ENCODE measurements around the gene MARCHF11.

The MARCHF11 gene

DNA sequence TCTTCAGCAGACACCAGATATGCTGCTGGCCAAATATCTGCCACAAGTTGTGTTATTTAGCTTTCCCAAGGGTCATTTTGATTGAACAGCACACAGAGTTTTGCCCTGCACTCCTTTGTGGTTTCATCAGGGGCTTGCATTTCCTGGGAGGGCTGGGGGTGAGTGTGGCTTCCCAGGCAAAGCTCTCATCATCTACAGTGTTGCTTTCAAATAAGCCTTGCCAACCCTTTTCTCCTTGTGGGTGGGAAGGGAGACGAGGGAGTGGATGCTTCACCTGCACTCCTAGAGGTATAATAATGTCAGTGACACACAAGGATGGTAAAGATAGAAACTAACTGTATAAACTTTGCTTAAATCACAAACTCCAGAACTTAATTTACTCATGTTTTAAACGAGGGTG, 107.0 kb downstream of the MARCHF11 start:
- Histone ChIP-seq H2BK12ac (ENCODE audit: low read length in 2 of 2) (no peak overlapping the region), H3K4me3 (ENCODE audit: insufficient read depth in 1 of 2, low read depth in 1 of 2, low read length in 2 of 2) (no peak overlapping the region), H2AK5ac (ENCODE audit: low read length, severe bottlenecking) (no peak overlapping the region), H3K9ac (ENCODE audit: low read length) (no peak overlapping the region), H3K4me2 (ENCODE audit: low read length, poor library complexity, severe bottlenecking) (no peak overlapping the region), H3K27me3 (ENCODE audit: control insufficient read depth in 1 of 2, insufficient read depth in 1 of 2, low read length in 2 of 2) (peaks cover 0 to 2% of the 10 kb centered on the region in 2 experiments), H2BK5ac (ENCODE audit: low read depth, low read length, poor library complexity, severe bottlenecking) (no peak overlapping the region), H2AFZ (ENCODE audit: low read depth, low read length) (no peak overlapping the region), H3K18ac (ENCODE audit: low read depth in 1 of 2, low read length in 2 of 2) (no peak overlapping the region), H3K27ac (ENCODE audit: low read length, poor library complexity, severe bottlenecking) (no peak overlapping the region), H3K4ac (ENCODE audit: low read depth in 1 of 2, low read length in 2 of 2) (no peak overlapping the region), H2BK120ac (ENCODE audit: low read depth, low read length) (no peak overlapping the region), H4K91ac (ENCODE audit: low read length) (no peak overlapping the region), H3K4me1 (ENCODE audit: control insufficient read depth, insufficient read depth, low read depth, low read length) (no peaks in the 10 kb centered on the region), H3K36me3 (ENCODE audit: control insufficient read depth in 1 of 2, insufficient read depth in 2 of 2, low read depth in 1 of 2, low read length in 2 of 2) (no peaks in the 10 kb centered on the region), H2BK15ac (ENCODE audit: low read depth, poor library complexity, severe bottlenecking) (no peak overlapping the region), H3K23ac (ENCODE audit: low read length in 2 of 2) (no peak overlapping the region), H3K9me3 (ENCODE audit: control insufficient read depth, low read length) (no peaks in the 10 kb centered on the region), H3K79me1 (replicated peaks; ENCODE audit: low read length, poor library complexity, severe bottlenecking) (no peaks in the 10 kb centered on the region), H3K14ac (ENCODE audit: low read length in 2 of 2) (no peak overlapping the region), H4K8ac (ENCODE audit: low read length) (no peak overlapping the region)
- DNase-seq = no peak
- WGBS = no CpG with 5 or more reads among the region's 2 CpGs

DNA sequence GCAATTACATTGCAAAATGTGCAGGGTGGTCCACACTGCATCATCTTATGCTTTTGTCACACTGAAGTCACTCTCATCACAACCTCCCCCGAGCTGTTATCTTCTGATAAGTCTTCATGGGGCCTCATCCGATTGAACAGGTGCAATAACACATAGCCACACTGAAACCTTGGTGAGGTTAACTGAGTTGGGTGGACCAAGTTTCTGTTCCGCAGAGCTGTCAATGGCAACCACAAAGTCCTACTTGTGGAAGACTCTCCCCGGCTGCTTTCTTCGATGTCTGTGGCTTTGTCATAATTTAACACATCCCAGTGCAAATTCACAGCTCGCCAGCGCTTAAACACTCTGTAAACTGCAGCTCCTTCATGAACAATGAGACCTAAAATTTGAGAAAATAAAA, 112.2 kb downstream of the MARCHF11 start:
- no peak overlapping the region for H2BK120ac ChIP-seq (ENCODE audit: low read depth, low read length)

GRCh38 chr5:16066810-16067209, 112.8 kb downstream of the MARCHF11 start:
- H4K8ac ChIP-seq (ENCODE audit: low read length) = no peak overlapping the region
- H3K4me2 ChIP-seq (ENCODE audit: low read length, poor library complexity, severe bottlenecking) = no peak overlapping the region
- WGBS = 38% methylated on average over 1 of the region's 2 CpGs
- no peak overlapping the region for H3K14ac ChIP-seq (ENCODE audit: low read length in 2 of 2)
- no peak overlapping the region for H2AK5ac ChIP-seq (ENCODE audit: low read length, severe bottlenecking)
- no peak overlapping the region for H4K91ac ChIP-seq (ENCODE audit: low read length)
- H3K18ac ChIP-seq (ENCODE audit: low read depth in 1 of 2, low read length in 2 of 2) = no peak overlapping the region
- H3K27ac ChIP-seq (ENCODE audit: low read length, poor library complexity, severe bottlenecking) = no peak overlapping the region
- H3K79me1 ChIP-seq (replicated peaks; ENCODE audit: low read length, poor library complexity, severe bottlenecking) = no peaks in the 10 kb centered on the region
- H2AFZ ChIP-seq (ENCODE audit: low read depth, low read length) = no peak overlapping the region
- H3K4ac ChIP-seq (ENCODE audit: low read depth in 1 of 2, low read length in 2 of 2) = no peak overlapping the region
- H2BK120ac ChIP-seq (ENCODE audit: low read depth, low read length) = no peak overlapping the region
- no peak overlapping the region for H3K4me3 ChIP-seq (ENCODE audit: insufficient read depth in 1 of 2, low read depth in 1 of 2, low read length in 2 of 2)
- peaks cover 0 to 2% of the 10 kb centered on the region in 2 experiments for H3K27me3 ChIP-seq (ENCODE audit: control insufficient read depth in 1 of 2, insufficient read depth in 1 of 2, low read length in 2 of 2)
- no peak overlapping the region for H3K9ac ChIP-seq (ENCODE audit: low read length)
- no peaks in the 10 kb centered on the region for H3K9me3 ChIP-seq (ENCODE audit: control insufficient read depth, low read length)
- no peak overlapping the region for H2BK12ac ChIP-seq (ENCODE audit: low read length in 2 of 2)
- no peak overlapping the region for H3K23ac ChIP-seq (ENCODE audit: low read length in 2 of 2)
- H2BK5ac ChIP-seq (ENCODE audit: low read depth, low read length, poor library complexity, severe bottlenecking) = no peak overlapping the region
- H2BK15ac ChIP-seq (ENCODE audit: low read depth, poor library complexity, severe bottlenecking) = no peak overlapping the region
- no peak for DNase-seq
- no peaks in the 10 kb centered on the region for H3K36me3 ChIP-seq (ENCODE audit: control insufficient read depth in 1 of 2, insufficient read depth in 2 of 2, low read depth in 1 of 2, low read length in 2 of 2)
- no peaks in the 10 kb centered on the region for H3K4me1 ChIP-seq (ENCODE audit: control insufficient read depth, insufficient read depth, low read depth, low read length)

More for the DNA sequence above, 112.2 kb downstream of the MARCHF11 start:
- no peak overlapping the region for H3K18ac ChIP-seq (ENCODE audit: low read depth in 1 of 2, low read length in 2 of 2)
- H2AFZ ChIP-seq (ENCODE audit: low read depth, low read length) = no peak overlapping the region
- no peaks in the 10 kb centered on the region for H3K36me3 ChIP-seq (ENCODE audit: control insufficient read depth in 1 of 2, insufficient read depth in 2 of 2, low read depth in 1 of 2, low read length in 2 of 2)
- H2BK5ac ChIP-seq (ENCODE audit: low read depth, low read length, poor library complexity, severe bottlenecking) = no peak overlapping the region
- H3K14ac ChIP-seq (ENCODE audit: low read length in 2 of 2) = no peak overlapping the region
- peaks cover 0 to 2% of the 10 kb centered on the region in 2 experiments for H3K27me3 ChIP-seq (ENCODE audit: control insufficient read depth in 1 of 2, insufficient read depth in 1 of 2, low read length in 2 of 2)
- no peak overlapping the region for H2BK12ac ChIP-seq (ENCODE audit: low read length in 2 of 2)
- WGBS = 97% methylated on average over 5 of the region's 7 CpGs
- no peak overlapping the region for H3K4me3 ChIP-seq (ENCODE audit: insufficient read depth in 1 of 2, low read depth in 1 of 2, low read length in 2 of 2)
- DNase-seq = no peak
- H2AK5ac ChIP-seq (ENCODE audit: low read length, severe bottlenecking) = no peak overlapping the region
- H3K79me1 ChIP-seq (replicated peaks; ENCODE audit: low read length, poor library complexity, severe bottlenecking) = no peaks in the 10 kb centered on the region
- no peak overlapping the region for H3K4me2 ChIP-seq (ENCODE audit: low read length, poor library complexity, severe bottlenecking)
- no peaks in the 10 kb centered on the region for H3K4me1 ChIP-seq (ENCODE audit: control insufficient read depth, insufficient read depth, low read depth, low read length)
- no peak overlapping the region for H3K27ac ChIP-seq (ENCODE audit: low read length, poor library complexity, severe bottlenecking)
- no peak overlapping the region for H4K8ac ChIP-seq (ENCODE audit: low read length)
- H3K9ac ChIP-seq (ENCODE audit: low read length) = no peak overlapping the region
- no peak overlapping the region for H4K91ac ChIP-seq (ENCODE audit: low read length)
- H3K4ac ChIP-seq (ENCODE audit: low read depth in 1 of 2, low read length in 2 of 2) = no peak overlapping the region
- H3K9me3 ChIP-seq (ENCODE audit: control insufficient read depth, low read length) = no peaks in the 10 kb centered on the region
- H3K23ac ChIP-seq (ENCODE audit: low read length in 2 of 2) = no peak overlapping the region
- H2BK15ac ChIP-seq (ENCODE audit: low read depth, poor library complexity, severe bottlenecking) = no peak overlapping the region

DNA sequence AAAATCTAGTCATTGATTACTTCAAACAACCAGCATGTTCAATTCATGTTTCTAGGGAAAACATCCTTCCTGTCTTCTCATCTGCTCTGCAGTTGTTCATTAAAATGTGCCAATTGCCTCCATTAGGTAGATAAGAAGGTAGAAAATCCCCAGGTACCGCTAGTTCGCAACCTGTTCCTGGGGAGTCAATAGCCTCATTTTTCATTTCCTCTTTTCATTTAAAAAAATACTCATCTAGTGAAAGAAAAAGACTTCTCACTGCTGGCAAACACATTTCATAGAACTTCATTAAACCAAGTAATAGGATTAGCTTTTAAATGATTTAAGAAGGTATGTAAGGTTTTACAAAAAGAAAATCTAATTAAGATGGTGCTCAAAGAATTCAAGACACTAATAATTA, 113.3 kb downstream of the MARCHF11 start:
- no peak for DNase-seq
- Histone ChIP-seq H3K27ac (ENCODE audit: low read length, poor library complexity, severe bottlenecking) (no peak overlapping the region), H3K9me3 (ENCODE audit: control insufficient read depth, low read length) (no peaks in the 10 kb centered on the region), H3K4me1 (ENCODE audit: control insufficient read depth, insufficient read depth, low read depth, low read length) (no peaks in the 10 kb centered on the region), H4K8ac (ENCODE audit: low read length) (no peak overlapping the region), H2BK120ac (ENCODE audit: low read depth, low read length) (no peak overlapping the region), H3K4me3 (ENCODE audit: insufficient read depth in 1 of 2, low read depth in 1 of 2, low read length in 2 of 2) (no peak overlapping the region), H3K14ac (ENCODE audit: low read length in 2 of 2) (no peak overlapping the region), H3K4ac (ENCODE audit: low read depth in 1 of 2, low read length in 2 of 2) (no peak overlapping the region), H3K4me2 (ENCODE audit: low read length, poor library complexity, severe bottlenecking) (no peak overlapping the region), H2BK15ac (ENCODE audit: low read depth, poor library complexity, severe bottlenecking) (no peak overlapping the region), H3K36me3 (ENCODE audit: control insufficient read depth in 1 of 2, insufficient read depth in 2 of 2, low read depth in 1 of 2, low read length in 2 of 2) (no peaks in the 10 kb centered on the region), H3K18ac (ENCODE audit: low read depth in 1 of 2, low read length in 2 of 2) (no peak overlapping the region), H2BK5ac (ENCODE audit: low read depth, low read length, poor library complexity, severe bottlenecking) (no peak overlapping the region), H2BK12ac (ENCODE audit: low read length in 2 of 2) (no peak overlapping the region), H3K9ac (ENCODE audit: low read length) (no peak overlapping the region), H2AFZ (ENCODE audit: low read depth, low read length) (no peak overlapping the region), H2AK5ac (ENCODE audit: low read length, severe bottlenecking) (no peak overlapping the region), H3K23ac (ENCODE audit: low read length in 2 of 2) (no peak overlapping the region), H3K79me1 (replicated peaks; ENCODE audit: low read length, poor library complexity, severe bottlenecking) (no peaks in the 10 kb centered on the region), H4K91ac (ENCODE audit: low read length) (no peak overlapping the region), H3K27me3 (ENCODE audit: control insufficient read depth in 1 of 2, insufficient read depth in 1 of 2, low read length in 2 of 2) (peaks cover 0 to 2% of the 10 kb centered on the region in 2 experiments)
- 89% methylated on average over 2 of the region's 2 CpGs for WGBS
